Ishikawa (cell line): Measurements from ENCODE around the gene NTM.

Source experiments
- CEBPB ChIP-seq: IDR thresholded peaks from 2 replicates; pipeline ENCODE4 v1.6.1; 2012
- CREB1 ChIP-seq: IDR thresholded peaks from 2 replicates; pipeline ENCODE4 v1.6.1; 2012; ENCODE audit warnings: low read depth
- EGR1 ChIP-seq: IDR thresholded peaks from 2 replicates; pipeline ENCODE4 v1.6.1; 2012
- EP300 ChIP-seq: IDR thresholded peaks from 2 replicates; pipeline ENCODE4 v1.6.1; 2012; ENCODE audit warnings: borderline replicate concordance
- TCF12 ChIP-seq: IDR thresholded peaks from 2 replicates; pipeline ENCODE4 v1.6.1; 2012; ENCODE audit warnings: low read depth
- ZBTB7A ChIP-seq: IDR thresholded peaks from 2 replicates; pipeline ENCODE4 v1.6.1; 2012; ENCODE audit warnings: low read depth

DNA sequence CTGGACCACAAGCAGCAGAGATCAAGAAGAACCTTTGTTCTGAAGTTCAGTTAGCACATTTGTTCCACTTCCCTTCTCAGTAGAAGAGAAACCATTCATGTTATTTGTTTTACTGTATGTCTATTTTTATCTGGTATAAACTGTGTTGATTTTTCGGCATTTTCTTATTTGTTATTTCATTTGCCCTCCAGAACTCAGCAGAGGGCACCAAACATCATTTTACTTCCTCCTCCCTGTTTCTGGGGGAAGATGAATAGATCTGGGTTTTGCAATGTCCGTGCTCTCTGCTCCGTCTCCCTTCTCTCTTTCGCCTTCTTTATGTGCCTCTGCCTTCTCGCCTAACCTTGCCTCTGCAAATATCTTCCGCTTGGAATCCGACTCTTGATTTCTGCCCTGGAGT is 366.9 kb downstream of the NTM start:
- TF ChIP-seq CEBPB (no peak), EP300 (no peak), ZBTB7A (no peak), EGR1 (no peak), TCF12 (no peak), CREB1 (no peak)
